Measurements from ENCODE around the gene FBXO41.

DNA sequence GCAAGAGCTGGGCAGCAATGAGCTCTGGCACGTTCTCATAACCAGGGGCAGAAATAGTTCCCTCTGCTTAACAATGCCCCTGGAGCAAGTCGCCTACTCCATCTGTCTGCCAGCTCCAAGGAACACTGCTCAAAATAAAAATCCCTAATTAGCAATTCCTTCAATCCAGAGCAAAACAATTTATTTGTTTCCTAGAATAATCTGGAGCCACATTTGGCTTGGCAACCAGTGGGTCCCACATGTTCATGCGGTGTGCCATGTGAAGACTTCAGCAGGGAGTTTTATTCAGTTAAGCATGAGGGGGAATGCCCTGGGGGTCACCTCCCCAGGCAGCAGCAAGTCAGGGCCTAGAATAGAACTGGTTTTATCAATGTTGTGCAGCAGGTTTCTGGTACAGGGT lies 16.6 kb upstream of the FBXO41 start:
- TF ChIP-seq, protein P1, sequence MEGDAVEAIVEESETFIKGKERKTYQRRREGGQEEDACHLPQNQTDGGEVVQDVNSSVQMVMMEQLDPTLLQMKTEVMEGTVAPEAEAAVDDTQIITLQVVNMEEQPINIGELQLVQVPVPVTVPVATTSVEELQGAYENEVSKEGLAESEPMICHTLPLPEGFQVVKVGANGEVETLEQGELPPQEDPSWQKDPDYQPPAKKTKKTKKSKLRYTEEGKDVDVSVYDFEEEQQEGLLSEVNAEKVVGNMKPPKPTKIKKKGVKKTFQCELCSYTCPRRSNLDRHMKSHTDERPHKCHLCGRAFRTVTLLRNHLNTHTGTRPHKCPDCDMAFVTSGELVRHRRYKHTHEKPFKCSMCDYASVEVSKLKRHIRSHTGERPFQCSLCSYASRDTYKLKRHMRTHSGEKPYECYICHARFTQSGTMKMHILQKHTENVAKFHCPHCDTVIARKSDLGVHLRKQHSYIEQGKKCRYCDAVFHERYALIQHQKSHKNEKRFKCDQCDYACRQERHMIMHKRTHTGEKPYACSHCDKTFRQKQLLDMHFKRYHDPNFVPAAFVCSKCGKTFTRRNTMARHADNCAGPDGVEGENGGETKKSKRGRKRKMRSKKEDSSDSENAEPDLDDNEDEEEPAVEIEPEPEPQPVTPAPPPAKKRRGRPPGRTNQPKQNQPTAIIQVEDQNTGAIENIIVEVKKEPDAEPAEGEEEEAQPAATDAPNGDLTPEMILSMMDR (IDR thresholded peaks at IDR 0.05), result no peak
- TF ChIP-seq EZH2phosphoT487 (IDR thresholded peaks at IDR 0.05; ENCODE audit: borderline replicate concordance, low read depth) (no peak), RFX5 (IDR thresholded peaks at IDR 0.05; ENCODE audit: low read length) (no peak), TAF1 (IDR thresholded peaks at IDR 0.05; ENCODE audit: borderline replicate concordance, low read depth, low read length) (no peak), RXRA (IDR thresholded peaks at IDR 0.05; ENCODE audit: borderline replicate concordance, low read depth) (no peak), YY1 (IDR thresholded peaks at IDR 0.05; ENCODE audit: low read depth) (no peak)

All from SK-N-SH (cell line).